CD8-positive, alpha-beta memory T cell (primary cell): ENCODE results near the gene EFHC1. TPM values are rescaled to one million over a fixed set of nuclear protein-coding genes. Genes with fewer than 3 reads are reported as not detected.
A peak's percentile ranks its signal among the peaks of the same experiment; 100 is the strongest.
"Not testable (repeated sequence)": the region's sequence is repeated elsewhere in the genome, so short reads cannot be mapped to it uniquely, and the experiment has no call there.

Source experiments
- CTCF ChIA-PET: fragments of 350-600 bp; sonication (Branson Sonifier 250); formaldehyde crosslinking; loops from one replicate; lab custom pipeline; 2021; ENCODE audit warnings: antibody characterized with exemption; lab: Charles Lee
- POLR2A ChIA-PET: fragments of 350-600 bp; sonication (Branson Sonifier 250); formaldehyde crosslinking; loops from one replicate; lab custom pipeline; 2021; ENCODE audit warnings: antibody characterized with exemption; lab: Charles Lee
- DNase-seq, 5 donors: peaks; one replicate each; pipeline versions ENCODE4 v3.0.0 to v3.0.0-alpha.2; 2020 to 2022; ENCODE audit warnings: mixed read lengths in 1 of 5
- H3K27ac ChIP-seq: one replicate; pipeline ENCODE4 v1.7.0; 2013; ENCODE audit warnings: low read depth, mild to moderate bottlenecking, low read length, moderate library complexity
- H3K27me3 ChIP-seq: 2 replicates; pipeline ENCODE4 v1.7.0; 2013; ENCODE audit warnings: low read length, mild to moderate bottlenecking; ENCODE audit not compliant: insufficient read depth, poor library complexity, severe bottlenecking
- H3K36me3 ChIP-seq: 2 replicates; pipeline ENCODE4 v1.7.0; 2013; ENCODE audit warnings: mild to moderate bottlenecking, low read length, moderate library complexity; ENCODE audit not compliant: insufficient read depth
- H3K4me1 ChIP-seq: 2 replicates; pipeline ENCODE4 v1.7.0; 2013; ENCODE audit warnings: mild to moderate bottlenecking, low read length, moderate library complexity; ENCODE audit not compliant: insufficient read depth
- H3K4me3 ChIP-seq: 2 replicates; pipeline ENCODE4 v1.7.0; 2013; ENCODE audit warnings: mild to moderate bottlenecking, low read length
- H3K9me3 ChIP-seq: 2 replicates; pipeline ENCODE4 v1.7.0; 2013; ENCODE audit warnings: mild to moderate bottlenecking, low read length
- H3K27ac Mint-ChIP-seq, 8 donors: one replicate each; pipeline ENCODE4 v1.8.0; 2020 to 2021; ENCODE audit warnings: mixed read lengths in 8 of 8, mild to moderate bottlenecking in 6 of 8, inconsistent platforms in 3 of 8, moderate library complexity in 3 of 8
- H3K27me3 Mint-ChIP-seq, 2 donors: one replicate each; pipeline ENCODE4 v1.8.0; 2020 to 2021; ENCODE audit warnings: mixed read lengths in 2 of 2, mild to moderate bottlenecking in 1 of 2, moderate library complexity in 1 of 2
- H3K36me3 Mint-ChIP-seq, 3 donors: one replicate each; pipeline ENCODE4 v1.8.0; 2020 to 2021; ENCODE audit warnings: mixed read lengths in 3 of 3, inconsistent platforms in 1 of 3, mild to moderate bottlenecking in 1 of 3
- H3K4me1 Mint-ChIP-seq, 3 donors: one replicate each; pipeline ENCODE4 v1.8.0; 2020 to 2021; ENCODE audit warnings: mixed read lengths in 3 of 3, inconsistent platforms in 1 of 3, mild to moderate bottlenecking in 1 of 3
- H3K4me3 Mint-ChIP-seq, 7 donors: one replicate each; pipeline ENCODE4 v1.8.0; 2020 to 2021; ENCODE audit warnings: mixed read lengths in 7 of 7, mild to moderate bottlenecking in 6 of 7, moderate library complexity in 4 of 7, inconsistent platforms in 2 of 7
- H3K9me3 Mint-ChIP-seq, 5 donors: one replicate each; pipeline ENCODE4 v1.8.0; 2020 to 2022; ENCODE audit warnings: mixed read lengths in 5 of 5, mild to moderate bottlenecking in 3 of 5, moderate library complexity in 2 of 5, inconsistent platforms in 1 of 5
- polyA plus RNA-seq: library from polyadenylated mRNA; unstranded; fragments of 300-500 nt; fragmentation: Illumina TruSeq; gene quantifications from one replicate; pipeline ENCODE4 v1.2.3, GENCODE V29; 2021
- total RNA-seq, 2 experiments: library from RNA; stranded (reverse); gene quantifications; one replicate each; pipeline ENCODE4 v1.2.3, GENCODE V29; 2021

EFHC1 gene
- total and polyA plus RNA-seq, 3 experiments from 2014 or later = 1.9 to 5.1 (median 2.6) TPM

DNA sequence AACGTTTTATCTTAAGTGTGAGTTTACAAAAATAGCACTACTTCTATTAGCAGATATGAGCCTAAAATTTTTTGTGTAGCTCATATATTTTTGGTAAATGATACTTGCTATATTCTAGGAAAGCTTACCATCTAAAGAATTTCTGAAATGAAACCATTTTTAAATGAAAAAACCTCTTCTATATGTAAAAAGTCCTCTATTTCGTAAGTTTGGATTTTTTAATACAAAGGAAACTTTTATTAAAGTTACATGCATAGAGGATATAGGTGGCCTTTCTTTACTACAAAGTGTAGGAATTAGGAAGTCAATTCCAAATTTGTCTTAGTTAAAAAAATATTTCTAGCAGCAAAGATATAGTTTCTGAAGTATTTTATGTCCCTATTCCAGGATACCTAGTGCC is 18.8 kb downstream of the EFHC1 start:
- CTCF ChIA-PET = no interaction called here
- Histone ChIP-seq H3K27ac (no peak overlapping the region), H3K4me1 (no peaks in the 10 kb centered on the region), H3K36me3 (no peaks in the 10 kb centered on the region), H3K27me3 (no peaks in the 10 kb centered on the region), H3K9me3 (no peaks in the 10 kb centered on the region), H3K4me3 (no peak overlapping the region)
- Mint-ChIP-seq H3K4me3 (no peak overlapping the region), H3K9me3 (peaks cover 0 to 4% (median 0%) of the 10 kb centered on the region in 5 donors), H3K36me3 (peaks cover 2 to 6% (median 3%) of the 10 kb centered on the region in 3 donors), H3K27me3 (peaks cover 0 to 2% of the 10 kb centered on the region in 2 donors), H3K4me1 (no peaks in the 10 kb centered on the region), H3K27ac (no peak overlapping the region)
- POLR2A ChIA-PET = no interaction called here
- DNase-seq = no peak

DNA sequence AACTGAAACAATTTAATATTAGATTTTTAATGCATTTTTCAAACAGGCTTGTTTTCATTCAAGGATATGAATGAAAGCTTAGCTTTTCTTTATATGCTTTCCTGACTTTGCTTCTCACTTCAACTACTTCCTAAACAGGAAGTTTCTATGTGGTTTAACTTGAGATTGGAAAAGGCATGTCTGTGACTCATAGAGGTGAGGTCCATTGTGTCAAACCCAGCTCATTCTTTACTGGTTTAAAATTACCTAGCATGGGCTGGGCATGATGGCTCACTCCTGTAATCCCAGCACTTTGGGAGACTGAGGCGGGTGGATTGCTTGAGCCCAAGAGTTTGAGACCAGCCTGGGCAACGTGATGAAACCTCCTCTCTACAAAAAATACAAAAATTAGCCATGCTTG is 34.4 kb downstream of the EFHC1 start:
- no peak for DNase-seq
- H3K27ac ChIP-seq = no peak overlapping the region
- no peaks in the 10 kb centered on the region for H3K27me3 ChIP-seq
- H3K9me3 ChIP-seq = no peaks in the 10 kb centered on the region
- no peaks in the 10 kb centered on the region for H3K36me3 ChIP-seq
- POLR2A ChIA-PET = no interaction called here
- no peak overlapping the region for H3K27ac Mint-ChIP-seq
- H3K36me3 Mint-ChIP-seq = peaks cover 18 to 31% (median 23%) of the 10 kb centered on the region in 3 donors
- H3K4me1 ChIP-seq = no peaks in the 10 kb centered on the region
- no peaks in the 10 kb centered on the region for H3K4me1 Mint-ChIP-seq
- no peak overlapping the region for H3K4me3 ChIP-seq
- CTCF ChIA-PET = no interaction called here
- no peak overlapping the region for H3K4me3 Mint-ChIP-seq
- H3K9me3 Mint-ChIP-seq = peaks cover 11 to 22% (median 20%) of the 10 kb centered on the region in 5 donors
- peaks cover 3 to 6% of the 10 kb centered on the region in 2 donors for H3K27me3 Mint-ChIP-seq

DNA sequence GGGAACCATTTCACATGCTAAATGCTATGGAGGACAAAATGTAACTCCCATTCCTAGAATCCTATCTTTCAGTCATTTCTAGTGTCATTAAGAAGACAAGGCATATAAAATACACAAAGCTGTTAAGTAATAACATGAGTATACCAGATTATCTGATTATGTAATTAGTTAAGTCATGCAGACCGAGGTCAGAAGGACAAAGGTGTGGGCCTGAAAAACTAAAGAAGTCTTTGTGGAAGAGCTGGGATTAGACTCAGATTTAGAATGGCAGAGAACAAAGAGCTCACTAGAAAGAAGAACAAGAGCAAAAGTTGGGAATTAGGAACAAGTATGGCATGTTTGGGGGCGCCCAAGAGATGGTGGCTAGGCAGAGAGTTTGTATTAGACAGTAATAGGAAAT is 37.0 kb downstream of the EFHC1 start:
- Histone ChIP-seq H3K4me3 (no peak overlapping the region), H3K27ac (no peak overlapping the region), H3K27me3 (no peaks in the 10 kb centered on the region), H3K36me3 (no peaks in the 10 kb centered on the region), H3K4me1 (no peaks in the 10 kb centered on the region), H3K9me3 (no peaks in the 10 kb centered on the region)
- POLR2A ChIA-PET = no interaction called here
- DNase-seq = no peak
- Mint-ChIP-seq H3K27me3 (peaks cover 0 to 4% of the 10 kb centered on the region in 2 donors), H3K4me1 (no peaks in the 10 kb centered on the region), H3K9me3 (peaks cover 0 to 4% (median 3%) of the 10 kb centered on the region in 5 donors), H3K36me3 (peaks cover 6 to 15% (median 11%) of the 10 kb centered on the region in 3 donors), H3K27ac (no peak overlapping the region), H3K4me3 (no peak overlapping the region)
- CTCF ChIA-PET = no interaction called here

DNA sequence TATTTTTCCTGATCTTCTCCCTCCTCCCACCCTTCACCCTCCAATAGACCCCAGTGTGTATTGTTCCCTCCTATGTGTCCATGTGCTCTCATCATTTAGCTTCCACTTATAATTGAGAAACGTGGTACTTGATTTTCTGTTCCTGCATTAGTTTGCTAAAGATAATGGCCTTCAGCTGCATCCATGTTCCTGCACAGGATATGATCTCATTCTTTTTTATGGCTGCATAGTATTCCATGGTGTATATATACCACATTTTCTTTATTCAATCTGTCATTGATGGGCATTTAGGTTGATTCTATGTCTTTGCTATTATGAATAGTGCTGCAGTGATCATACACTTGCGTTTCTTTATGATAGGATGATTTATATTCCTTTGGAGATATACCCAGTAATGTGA is 41.1 kb downstream of the EFHC1 start:
- H3K27ac Mint-ChIP-seq, DNase-seq: not testable (repeated sequence)

DNA sequence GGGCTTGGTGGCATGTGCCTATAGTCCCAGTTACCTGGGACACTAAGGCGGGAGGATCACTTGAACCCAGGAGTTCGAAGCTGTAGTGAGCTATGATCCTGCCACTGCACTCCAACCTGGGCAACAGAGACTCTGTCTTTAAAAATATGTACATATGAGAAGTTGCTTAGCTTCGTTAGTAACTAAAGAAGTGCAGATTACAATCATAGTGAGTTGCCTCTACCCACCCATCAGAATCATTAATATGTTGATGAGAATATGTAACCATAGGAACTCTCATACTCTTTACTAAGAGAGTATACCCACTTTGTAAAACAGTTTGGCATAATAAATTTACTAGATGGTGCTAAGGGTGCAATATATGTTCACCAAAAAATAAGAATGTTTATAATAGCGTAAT is 54.0 kb downstream of the EFHC1 start:
- Mint-ChIP-seq H3K4me3 (no peak overlapping the region), H3K9me3 (peaks cover 0 to 2% (median 0%) of the 10 kb centered on the region in 5 donors)

More for the DNA sequence above, 41.1 kb downstream of the EFHC1 start:
- H3K36me3 ChIP-seq, H3K9me3 ChIP-seq, H3K27me3 Mint-ChIP-seq, POLR2A ChIA-PET, H3K36me3 Mint-ChIP-seq, H3K4me3 ChIP-seq, H3K4me1 ChIP-seq, CTCF ChIA-PET, H3K9me3 Mint-ChIP-seq, H3K27me3 ChIP-seq, H3K27ac ChIP-seq, H3K4me1 Mint-ChIP-seq, H3K4me3 Mint-ChIP-seq: not testable (repeated sequence)

DNA sequence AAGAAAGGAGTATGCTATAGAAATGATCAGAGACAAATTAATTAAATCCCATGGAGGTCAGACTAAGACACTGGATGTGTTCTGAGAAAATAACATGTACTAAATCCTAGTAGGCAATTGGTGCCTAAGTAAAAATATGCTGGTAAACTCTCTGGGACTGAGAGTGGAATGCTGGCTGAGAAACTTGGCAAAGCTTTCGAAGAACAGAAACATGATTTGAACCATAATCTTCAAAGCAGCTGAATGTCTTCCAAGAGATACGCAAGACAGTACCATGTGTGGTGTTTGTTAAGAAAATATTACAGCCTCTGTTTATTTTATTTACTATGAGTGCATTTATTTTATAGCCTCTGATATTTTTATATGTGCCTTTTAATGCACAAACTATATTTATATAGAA is 55.2 kb downstream of the EFHC1 start:
- Mint-ChIP-seq H3K36me3 (no peaks in the 10 kb centered on the region), H3K4me3 (no peak overlapping the region)
- POLR2A ChIA-PET = no interaction called here

More for the DNA sequence above, 54.0 kb downstream of the EFHC1 start:
- Histone ChIP-seq H3K4me3 (no peak overlapping the region), H3K36me3 (no peaks in the 10 kb centered on the region), H3K4me1 (no peaks in the 10 kb centered on the region), H3K9me3 (no peaks in the 10 kb centered on the region), H3K27ac (no peak overlapping the region), H3K27me3 (no peaks in the 10 kb centered on the region)
- ChIA-PET POLR2A (no interaction called here), CTCF (no interaction called here)
- Mint-ChIP-seq H3K27me3 (no peaks in the 10 kb centered on the region), H3K27ac (no peak overlapping the region), H3K36me3 (no peaks in the 10 kb centered on the region), H3K4me1 (no peaks in the 10 kb centered on the region)
- no peak for DNase-seq

DNA sequence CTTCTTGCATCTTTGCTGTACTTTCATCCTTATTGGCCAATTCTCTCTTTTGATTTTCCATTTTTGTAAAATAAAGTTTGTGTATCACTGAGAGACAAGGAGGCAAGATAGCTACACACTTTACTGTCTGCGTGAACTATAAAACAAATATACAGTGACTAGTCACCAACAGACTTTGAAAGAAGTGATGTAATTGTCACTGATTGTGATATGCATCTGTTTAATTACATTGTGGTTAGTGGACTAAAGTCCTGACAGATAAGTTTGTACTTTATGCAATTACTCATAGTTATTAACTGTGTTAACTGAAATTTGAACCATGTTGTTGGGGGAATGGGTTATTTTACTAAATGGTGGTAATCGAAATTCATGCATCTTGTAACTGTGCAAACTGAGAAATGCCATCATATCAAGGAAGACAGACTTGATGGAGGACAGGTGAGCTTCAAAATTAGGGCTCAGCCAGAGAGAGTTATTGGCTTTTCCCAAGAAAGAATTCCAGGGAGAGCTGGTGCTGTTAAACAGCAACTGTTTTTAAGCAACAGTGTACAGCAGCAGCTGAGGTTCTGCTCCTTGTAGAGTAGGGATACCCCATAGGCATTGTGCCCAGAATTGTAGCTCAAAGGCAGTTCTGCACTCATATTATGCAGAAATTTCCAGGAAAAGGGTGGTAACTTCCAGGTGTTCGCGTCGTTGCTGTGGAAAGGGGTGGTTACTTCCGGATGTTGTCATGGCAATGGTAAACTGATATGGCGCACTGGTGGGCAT is 62.9 kb downstream of the EFHC1 start:
- peaks cover 0 to 5% (median 0%) of the 10 kb centered on the region in 3 donors for H3K36me3 Mint-ChIP-seq
- CTCF ChIA-PET = no interaction called here

More for the DNA sequence above, 55.2 kb downstream of the EFHC1 start:
- Histone ChIP-seq H3K4me3 (no peak overlapping the region), H3K9me3 (no peaks in the 10 kb centered on the region), H3K36me3 (no peaks in the 10 kb centered on the region), H3K27me3 (no peaks in the 10 kb centered on the region), H3K4me1 (no peaks in the 10 kb centered on the region), H3K27ac (no peak overlapping the region)
- CTCF ChIA-PET = no interaction called here
- Mint-ChIP-seq H3K4me1 (no peaks in the 10 kb centered on the region), H3K27ac (no peak overlapping the region), H3K27me3 (no peaks in the 10 kb centered on the region), H3K9me3 (peaks cover 0 to 2% (median 0%) of the 10 kb centered on the region in 5 donors)
- DNase-seq = no peak

DNA sequence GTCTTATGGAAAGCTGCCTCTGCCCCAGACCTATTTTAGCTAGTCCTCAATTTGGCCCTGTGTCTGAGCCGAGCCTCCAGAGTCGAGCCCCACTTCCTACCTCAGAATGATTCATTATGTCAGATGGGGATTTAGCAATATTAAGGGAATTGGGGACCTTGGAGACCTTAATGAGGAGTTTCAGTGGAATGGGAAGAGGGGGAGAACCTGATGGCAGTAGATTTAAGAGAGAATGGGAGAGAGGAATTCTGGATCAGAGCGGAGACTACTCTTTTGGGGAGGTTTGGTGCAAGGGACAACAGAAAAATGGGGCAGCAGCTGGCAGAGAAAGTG is 63.5 kb downstream of the EFHC1 start:
- Histone ChIP-seq H3K4me3 (no peak overlapping the region), H3K36me3 (no peaks in the 10 kb centered on the region), H3K9me3 (no peaks in the 10 kb centered on the region), H3K27me3 (no peaks in the 10 kb centered on the region), H3K4me1 (no peaks in the 10 kb centered on the region), H3K27ac (no peak overlapping the region)
- CTCF ChIA-PET = no interaction called here
- DNase-seq = no peak
- no peaks in the 10 kb centered on the region for H3K4me1 Mint-ChIP-seq
- peaks cover 0 to 5% (median 0%) of the 10 kb centered on the region in 3 donors for H3K36me3 Mint-ChIP-seq
- H3K27me3 Mint-ChIP-seq = peaks cover 0 to 2% of the 10 kb centered on the region in 2 donors
- peak overlapping the region in 1 of 8 donors; percentile 24 for H3K27ac Mint-ChIP-seq
- H3K4me3 Mint-ChIP-seq = no peak overlapping the region
- POLR2A ChIA-PET = no interaction called here
- H3K9me3 Mint-ChIP-seq = peaks cover 0 to 2% (median 0%) of the 10 kb centered on the region in 5 donors

More for the DNA sequence above, 62.9 kb downstream of the EFHC1 start:
- POLR2A ChIA-PET = no interaction called here
- Mint-ChIP-seq H3K4me3 (no peak overlapping the region), H3K9me3 (peaks cover 0 to 2% (median 0%) of the 10 kb centered on the region in 5 donors), H3K4me1 (no peaks in the 10 kb centered on the region), H3K27me3 (peaks cover 0 to 2% of the 10 kb centered on the region in 2 donors), H3K27ac (no peak overlapping the region)
- Histone ChIP-seq H3K36me3 (no peaks in the 10 kb centered on the region), H3K4me1 (no peaks in the 10 kb centered on the region), H3K27me3 (no peaks in the 10 kb centered on the region), H3K4me3 (no peak overlapping the region), H3K27ac (peak overlapping the region; percentile 39), H3K9me3 (no peaks in the 10 kb centered on the region)
- no peak for DNase-seq
